Cortex of kidney (tissue), 1 donor: Measurements from ENCODE around the gene CCN2.

Experiments
- DNase-seq: peaks from one replicate; lab custom pipeline; 2025; lab: John Stamatoyannopoulos, UW

CCN2 gene

DNA sequence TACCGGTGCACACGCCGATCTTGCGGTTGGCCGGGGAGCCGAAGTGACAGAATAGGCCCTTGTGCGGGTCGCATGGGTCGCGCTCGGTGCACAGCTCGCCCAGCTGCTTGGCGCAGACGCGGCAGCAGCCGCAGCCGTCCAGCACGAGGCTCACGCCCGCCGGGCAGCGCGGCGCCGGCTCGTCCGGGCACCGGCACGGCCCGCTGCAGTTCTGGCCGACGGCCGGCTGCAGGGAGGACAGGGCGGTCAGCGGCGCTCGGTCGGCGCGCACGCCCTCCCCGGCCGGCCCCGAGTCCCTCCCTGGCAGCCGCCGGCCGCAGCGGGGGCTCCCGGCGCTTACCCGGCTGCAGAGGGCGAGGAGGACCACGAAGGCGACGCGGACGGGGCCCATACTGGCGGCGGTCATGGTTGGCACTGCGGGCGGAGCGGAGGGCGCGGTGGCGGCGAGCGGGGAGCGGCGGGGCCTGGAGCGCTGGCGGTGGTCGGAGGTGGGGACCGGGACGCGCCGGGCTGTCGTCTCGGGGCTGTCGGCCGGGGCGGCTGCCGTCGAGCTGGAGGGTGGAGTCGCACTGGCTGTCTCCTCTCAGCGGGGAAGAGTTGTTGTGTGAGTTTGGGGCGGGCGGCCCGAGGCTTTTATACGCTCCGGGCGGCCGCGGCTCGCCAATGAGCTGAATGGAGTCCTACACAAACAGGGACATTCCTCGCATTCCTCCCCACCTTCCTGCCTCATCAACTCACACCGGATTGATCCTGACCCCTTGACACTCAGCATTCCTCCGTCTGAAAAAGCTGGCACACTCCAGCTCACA lies at the start of gene CCN2:
TSS of gene CCN2 (minus strand) at position 606 of the 809 bp plus-strand sequence. CDS start at position 406, 200 bp downstream.
- DNase-seq, result peak; percentile 19

- DNase-seq, result no peak
Observed at GRCh38 chr6:132000296-132000695, 49.1 kb upstream of the CCN2 start.

GRCh38 chr6:131999545-132000146 lies 48.5 kb upstream of the CCN2 start:
- no peak for DNase-seq

DNA sequence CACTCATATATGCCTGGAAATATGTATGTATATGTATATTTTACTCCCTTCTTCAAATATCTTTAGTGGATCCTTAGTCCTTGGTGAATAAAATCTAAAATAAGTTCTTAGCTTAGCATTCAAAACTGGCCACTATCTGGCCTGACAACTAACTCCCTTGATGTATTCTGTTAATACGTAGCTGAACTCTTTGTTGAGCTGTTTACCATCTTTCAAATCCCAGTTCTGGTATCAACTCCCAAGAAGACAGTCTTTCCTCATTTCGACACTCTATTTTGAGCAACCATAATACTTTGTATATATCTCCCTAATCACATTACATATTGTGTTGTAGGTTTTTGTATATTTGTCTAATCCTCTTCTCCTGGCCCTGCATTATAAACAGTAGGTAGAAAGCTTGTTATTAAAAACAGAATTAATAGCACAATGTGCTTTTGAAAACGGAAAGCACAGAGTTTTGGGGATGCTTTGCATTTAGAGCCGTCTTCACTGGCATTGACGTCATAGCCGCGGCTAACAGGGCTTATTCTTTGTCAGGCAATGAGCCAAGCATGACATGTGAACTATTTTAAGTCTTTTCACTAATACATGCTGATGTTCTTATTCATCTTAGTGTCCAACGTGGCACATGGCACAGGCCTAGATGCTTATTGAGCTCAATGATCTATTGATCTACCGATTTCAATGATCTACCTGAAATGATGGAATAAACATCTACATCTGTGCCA lies 47.2 kb upstream of the CCN2 start:
- no peak for DNase-seq

GRCh38 chr6:131997429-131998153 lies 46.4 kb upstream of the CCN2 start:
- DNase-seq, result no peak

- DNase-seq, result no peak
Observed at GRCh38 chr6:131995917-131996316, 44.7 kb upstream of the CCN2 start.

- no peak for DNase-seq
Observed at GRCh38 chr6:131992557-131992956, 41.4 kb upstream of the CCN2 start.

GRCh38 chr6:131989036-131989435 lies 37.9 kb upstream of the CCN2 start:
- no peak for DNase-seq

GRCh38 chr6:131982740-131983259 lies 31.6 kb upstream of the CCN2 start:
- no peak for DNase-seq

DNA sequence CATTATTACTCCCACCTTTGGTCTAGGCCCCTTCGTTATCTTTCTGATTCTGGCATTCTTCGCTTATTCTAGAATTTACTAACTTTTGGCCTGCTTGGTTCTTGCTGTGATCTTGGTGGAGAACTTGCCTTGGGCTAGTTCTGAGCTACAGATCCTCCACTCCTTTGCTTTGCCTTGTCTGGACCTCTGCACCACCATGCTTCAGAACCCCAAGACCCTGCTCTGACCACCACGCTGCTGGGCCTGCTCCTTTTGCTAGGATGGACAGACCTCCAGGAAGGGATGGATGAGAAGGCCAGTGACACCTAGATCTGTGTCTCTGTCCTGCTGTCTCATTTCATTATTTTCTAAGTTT lies 30.4 kb upstream of the CCN2 start:
- no peak for DNase-seq

- no peak for DNase-seq
Observed at GRCh38 chr6:131980791-131981623, 29.8 kb upstream of the CCN2 start.

DNA sequence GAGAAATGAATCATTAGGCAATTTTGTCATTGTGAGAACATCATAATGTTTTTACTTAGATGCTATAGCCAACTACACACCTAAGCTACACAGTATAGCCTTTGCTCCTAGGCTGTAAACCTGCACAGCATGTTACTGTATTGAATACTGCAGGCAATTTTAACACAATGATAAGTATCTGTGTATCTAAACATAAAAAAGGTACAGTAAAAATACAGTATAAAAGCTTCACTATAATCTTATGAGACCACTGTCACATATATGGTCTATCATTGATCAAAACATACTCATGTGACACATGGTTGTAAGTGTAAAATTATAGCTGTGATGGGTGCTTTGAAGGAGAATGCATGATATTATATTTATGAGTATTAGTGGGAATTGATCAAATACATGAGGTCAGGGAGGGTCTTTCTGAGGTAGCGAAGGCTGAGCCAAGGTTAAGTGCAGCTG lies 29.2 kb upstream of the CCN2 start:
- no peak for DNase-seq

DNA sequence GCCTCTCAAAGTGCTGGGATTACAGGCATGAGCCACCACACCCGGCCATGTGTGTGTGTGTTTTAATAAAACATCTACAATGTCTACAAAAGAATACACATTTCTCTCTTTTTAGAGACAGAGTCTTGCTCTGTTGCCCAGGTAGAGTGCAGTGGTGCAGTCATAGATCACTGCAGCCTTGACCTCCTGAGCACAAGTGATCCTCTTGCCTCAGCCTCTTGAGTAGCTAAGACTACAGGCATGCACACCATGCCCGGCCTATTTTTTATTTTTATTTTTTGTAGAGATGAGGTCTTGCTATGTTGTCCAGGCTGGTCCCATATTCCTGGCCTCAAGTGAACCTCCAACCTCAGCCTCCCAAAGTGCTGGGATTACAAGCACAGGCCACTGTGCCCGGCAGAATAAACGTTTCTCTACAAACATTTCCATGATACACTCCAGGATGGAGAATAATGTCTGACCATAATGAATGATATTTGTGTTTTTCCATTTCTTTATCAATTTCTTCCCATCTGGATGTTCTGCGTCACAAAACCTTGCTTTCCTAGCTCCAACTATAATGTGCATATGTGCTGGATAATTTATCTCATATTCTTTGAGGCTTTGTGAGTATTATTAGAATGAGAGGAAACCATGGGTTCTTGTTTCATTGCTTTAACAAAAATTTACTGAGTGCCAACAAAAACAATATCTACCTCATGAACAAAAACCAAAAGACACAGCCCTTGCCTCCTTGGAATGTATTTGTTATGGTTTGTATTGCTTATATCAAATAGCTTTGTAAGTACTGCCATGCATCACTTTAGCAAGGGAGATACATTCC lies 28.6 kb upstream of the CCN2 start:
- no peak for DNase-seq

DNA sequence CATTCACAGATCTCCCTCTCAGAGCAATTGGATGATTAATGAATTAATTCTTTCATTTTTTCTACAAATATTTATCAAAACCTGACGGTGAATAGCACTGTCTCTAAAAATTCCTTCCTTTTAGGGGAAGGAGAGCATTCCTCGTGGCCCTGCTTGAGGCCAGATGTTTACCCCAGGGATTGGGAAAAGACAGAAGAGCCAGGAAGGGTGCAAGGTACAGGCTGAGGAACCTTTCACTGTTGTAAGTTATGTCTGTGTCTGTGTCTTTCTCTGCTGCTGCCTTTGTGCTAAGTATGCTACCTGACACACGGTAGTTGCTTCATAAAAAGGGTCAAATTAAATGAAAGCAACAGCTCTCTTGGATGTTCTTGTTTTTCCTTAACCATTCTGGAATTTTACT lies 27.4 kb upstream of the CCN2 start:
- no peak for DNase-seq

- DNase-seq, result no peak
Observed at GRCh38 chr6:131976545-131977061, 25.4 kb upstream of the CCN2 start.

DNA sequence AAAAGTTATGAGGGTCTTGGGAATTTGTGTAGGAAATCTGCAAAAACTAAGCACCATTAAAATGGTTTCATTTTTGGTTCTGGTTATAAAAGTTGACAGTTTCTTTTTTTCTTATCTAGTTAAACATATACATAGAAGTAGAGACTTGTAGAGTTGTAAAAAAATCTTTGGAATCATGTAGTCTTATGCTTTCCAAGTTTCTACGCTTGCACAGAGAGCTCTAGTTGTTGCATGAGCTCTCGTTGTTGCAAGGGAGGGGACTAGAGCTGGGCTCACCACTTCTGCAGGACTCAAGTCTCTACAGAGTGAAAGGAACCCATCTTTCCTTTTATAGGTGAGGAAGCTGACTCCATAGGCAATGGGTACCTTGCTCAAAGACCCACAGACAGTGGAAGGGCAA lies 21.6 kb upstream of the CCN2 start:
- no peak for DNase-seq

GRCh38 chr6:131970076-131970859 lies 19.1 kb upstream of the CCN2 start:
- DNase-seq, result no peak

DNA sequence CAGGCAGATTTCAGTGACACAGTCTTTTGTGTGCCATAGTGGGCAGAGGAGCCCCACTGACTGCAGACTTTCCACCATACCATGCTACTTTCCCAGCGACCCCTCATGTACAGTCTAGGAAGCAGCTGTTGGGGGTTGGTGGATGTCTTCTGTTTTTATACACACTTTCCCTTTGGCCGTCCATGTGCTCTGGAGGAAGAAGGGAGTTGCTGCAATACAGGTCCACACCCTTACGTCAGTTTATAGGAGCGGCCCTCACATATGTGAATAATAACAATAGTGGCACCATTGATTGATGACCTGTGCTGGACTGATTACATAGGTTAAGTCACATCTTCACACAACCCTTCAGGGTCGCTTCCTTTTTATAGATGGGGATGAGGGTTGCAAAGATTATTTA lies 17.5 kb upstream of the CCN2 start:
- no peak for DNase-seq

DNA sequence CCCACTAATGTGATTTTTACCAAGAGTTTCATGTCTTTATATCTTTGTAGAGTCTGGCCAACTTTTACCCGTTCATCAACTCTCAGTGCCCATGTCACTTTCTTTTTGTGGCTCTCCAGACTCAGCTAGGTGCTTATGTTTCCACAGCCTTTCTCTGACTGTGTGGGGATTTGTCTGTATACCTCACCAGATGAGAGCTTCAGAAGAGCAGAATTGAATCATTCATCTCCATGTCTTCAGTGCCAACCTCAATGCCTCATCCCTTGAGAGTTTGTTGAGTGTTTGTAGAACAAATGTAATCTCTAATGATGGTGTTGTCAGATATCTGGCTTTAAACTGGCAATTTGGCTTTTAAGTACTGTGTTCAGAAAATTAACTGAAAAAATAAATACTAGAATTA lies 16.8 kb upstream of the CCN2 start:
- no peak for DNase-seq
